ENCODE data around the gene KCNQ1.

- TF ChIP-seq EP300 (IDR thresholded peaks at IDR 0.05) (no peak), CTCF (IDR thresholded peaks at IDR 0.05) (no peak), POLR2A (IDR thresholded peaks at IDR 0.05) (no peak)
Measured at GRCh38 chr11:2592559-2593392, 148.0 kb downstream of the KCNQ1 start.

Measured in sigmoid colon (tissue), 4 donors.